ENCODE measurements around the gene PRKAG2.

The PRKAG2 gene

GRCh38 chr7:151724250-151724915 is 152.5 kb downstream of the PRKAG2 start:
- H3K4me3 ChIP-seq (ENCODE audit: low read length, poor library complexity, severe bottlenecking): no peak overlapping the region
- H4K20me1 ChIP-seq (ENCODE audit: insufficient read depth, low read length, poor library complexity, severe bottlenecking): no peaks in the 10 kb centered on the region
- H3K9ac ChIP-seq (ENCODE audit: low read depth, low read length, poor library complexity, severe bottlenecking): no peak overlapping the region
- H3K27me3 ChIP-seq (ENCODE audit: insufficient read depth, low read length, poor library complexity, severe bottlenecking): no peaks in the 10 kb centered on the region
- no peaks in the 10 kb centered on the region for H3K79me2 ChIP-seq (ENCODE audit: insufficient read depth, low read length)
- TF ChIP-seq CTCF (conservative IDR thresholded peaks at IDR 0.05; ENCODE audit: low read length) (no peak), EZH2phosphoT487 (IDR thresholded peaks at IDR 0.05; ENCODE audit: borderline replicate concordance) (no peak)
- no peaks in the 10 kb centered on the region for H3K9me2 ChIP-seq (replicated peaks; ENCODE audit: low read depth, low read length)
- no peaks in the 10 kb centered on the region for H3K9me3 ChIP-seq (ENCODE audit: insufficient read depth, low read depth, low read length)
- no peaks in the 10 kb centered on the region for H3K36me3 ChIP-seq (ENCODE audit: insufficient read depth, low read length)
- H3K4me1 ChIP-seq (ENCODE audit: insufficient read depth, low read length, poor library complexity, severe bottlenecking): no peaks in the 10 kb centered on the region
- no peak overlapping the region for H3K4me2 ChIP-seq (ENCODE audit: low read depth, low read length, poor library complexity, severe bottlenecking)
- H3F3A ChIP-seq (ENCODE audit: low read depth): no peaks in the 10 kb centered on the region
- no peak overlapping the region for H2AFZ ChIP-seq (ENCODE audit: low read length)

DNA sequence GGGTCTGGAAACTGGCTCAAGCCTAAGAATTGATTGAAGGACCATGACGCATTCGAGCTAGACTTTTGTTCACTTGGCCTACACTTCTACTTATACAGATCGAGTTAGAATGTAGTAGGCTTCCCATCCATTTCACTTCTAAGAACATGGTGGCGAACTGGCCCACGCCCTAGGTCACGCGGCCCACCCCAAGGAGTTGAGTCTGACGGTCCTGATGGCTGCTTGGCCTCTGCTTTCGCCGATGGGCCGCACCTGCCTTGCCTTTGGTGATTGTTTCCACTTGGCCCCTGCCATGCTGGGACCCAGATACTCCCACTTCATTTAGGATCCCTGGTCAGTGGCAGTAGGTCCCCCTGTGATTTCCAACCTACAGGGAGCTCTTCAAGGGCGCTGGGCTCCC is 153.6 kb downstream of the PRKAG2 start:
- Histone ChIP-seq H3K9me3 (ENCODE audit: insufficient read depth, low read depth, low read length) (no peaks in the 10 kb centered on the region), H3K4me2 (ENCODE audit: low read depth, low read length, poor library complexity, severe bottlenecking) (no peak overlapping the region), H2AFZ (ENCODE audit: low read length) (no peak overlapping the region), H3K4me3 (ENCODE audit: low read length, poor library complexity, severe bottlenecking) (no peak overlapping the region), H3K27me3 (ENCODE audit: insufficient read depth, low read length, poor library complexity, severe bottlenecking) (no peaks in the 10 kb centered on the region), H3K9ac (ENCODE audit: low read depth, low read length, poor library complexity, severe bottlenecking) (no peak overlapping the region), H3K36me3 (ENCODE audit: insufficient read depth, low read length) (no peaks in the 10 kb centered on the region), H3K79me2 (ENCODE audit: insufficient read depth, low read length) (no peaks in the 10 kb centered on the region), H3K4me1 (ENCODE audit: insufficient read depth, low read length, poor library complexity, severe bottlenecking) (no peaks in the 10 kb centered on the region), H3K9me2 (replicated peaks; ENCODE audit: low read depth, low read length) (no peaks in the 10 kb centered on the region), H3F3A (ENCODE audit: low read depth) (no peaks in the 10 kb centered on the region), H4K20me1 (ENCODE audit: insufficient read depth, low read length, poor library complexity, severe bottlenecking) (no peaks in the 10 kb centered on the region)
- TF ChIP-seq CTCF (conservative IDR thresholded peaks at IDR 0.05; ENCODE audit: low read length) (no peak), EZH2phosphoT487 (IDR thresholded peaks at IDR 0.05; ENCODE audit: borderline replicate concordance) (no peak)

DNA sequence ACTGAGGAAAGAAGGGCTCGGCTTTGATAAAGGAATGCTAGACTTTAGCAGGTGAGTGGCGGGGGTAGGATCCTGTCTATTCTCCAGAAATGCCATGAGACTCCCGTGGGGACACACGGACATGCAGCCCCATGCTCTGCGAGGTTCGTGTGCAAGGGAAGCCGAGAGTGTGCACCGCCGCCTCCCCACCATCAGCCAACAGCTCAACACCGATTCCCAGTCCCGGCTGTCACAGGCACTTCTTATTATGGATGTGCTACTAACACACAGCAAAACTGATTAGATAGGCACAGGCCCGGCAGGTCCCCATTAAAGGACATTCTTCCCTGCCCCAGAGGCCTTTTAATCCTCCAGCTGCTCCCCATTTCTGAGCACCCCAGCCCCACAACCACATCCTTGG is 154.4 kb downstream of the PRKAG2 start:
- H3K27me3 ChIP-seq (ENCODE audit: insufficient read depth, low read length, poor library complexity, severe bottlenecking): no peaks in the 10 kb centered on the region
- no peaks in the 10 kb centered on the region for H3K36me3 ChIP-seq (ENCODE audit: insufficient read depth, low read length)
- no peak overlapping the region for H3K4me3 ChIP-seq (ENCODE audit: low read length, poor library complexity, severe bottlenecking)
- no peak overlapping the region for H2AFZ ChIP-seq (ENCODE audit: low read length)
- H3K4me1 ChIP-seq (ENCODE audit: insufficient read depth, low read length, poor library complexity, severe bottlenecking): no peaks in the 10 kb centered on the region
- no peak overlapping the region for H3K4me2 ChIP-seq (ENCODE audit: low read depth, low read length, poor library complexity, severe bottlenecking)
- no peaks in the 10 kb centered on the region for H3K79me2 ChIP-seq (ENCODE audit: insufficient read depth, low read length)
- TF ChIP-seq CTCF (conservative IDR thresholded peaks at IDR 0.05; ENCODE audit: low read length) (no peak), EZH2phosphoT487 (IDR thresholded peaks at IDR 0.05; ENCODE audit: borderline replicate concordance) (no peak)
- H4K20me1 ChIP-seq (ENCODE audit: insufficient read depth, low read length, poor library complexity, severe bottlenecking): no peaks in the 10 kb centered on the region
- H3K9me3 ChIP-seq (ENCODE audit: insufficient read depth, low read depth, low read length): no peaks in the 10 kb centered on the region
- no peak overlapping the region for H3K9ac ChIP-seq (ENCODE audit: low read depth, low read length, poor library complexity, severe bottlenecking)
- H3F3A ChIP-seq (ENCODE audit: low read depth): no peaks in the 10 kb centered on the region
- H3K9me2 ChIP-seq (replicated peaks; ENCODE audit: low read depth, low read length): no peaks in the 10 kb centered on the region
